Limb (tissue), 2 donors: ENCODE results near the gene PDCL3.

Experiments used
- DNase-seq, 2 donors: peaks; one replicate each; pipeline ENCODE4 v3.0.0-alpha.2; 2016; ENCODE audit errors: extremely low spot score in 2 of 2

The PDCL3 gene

DNA sequence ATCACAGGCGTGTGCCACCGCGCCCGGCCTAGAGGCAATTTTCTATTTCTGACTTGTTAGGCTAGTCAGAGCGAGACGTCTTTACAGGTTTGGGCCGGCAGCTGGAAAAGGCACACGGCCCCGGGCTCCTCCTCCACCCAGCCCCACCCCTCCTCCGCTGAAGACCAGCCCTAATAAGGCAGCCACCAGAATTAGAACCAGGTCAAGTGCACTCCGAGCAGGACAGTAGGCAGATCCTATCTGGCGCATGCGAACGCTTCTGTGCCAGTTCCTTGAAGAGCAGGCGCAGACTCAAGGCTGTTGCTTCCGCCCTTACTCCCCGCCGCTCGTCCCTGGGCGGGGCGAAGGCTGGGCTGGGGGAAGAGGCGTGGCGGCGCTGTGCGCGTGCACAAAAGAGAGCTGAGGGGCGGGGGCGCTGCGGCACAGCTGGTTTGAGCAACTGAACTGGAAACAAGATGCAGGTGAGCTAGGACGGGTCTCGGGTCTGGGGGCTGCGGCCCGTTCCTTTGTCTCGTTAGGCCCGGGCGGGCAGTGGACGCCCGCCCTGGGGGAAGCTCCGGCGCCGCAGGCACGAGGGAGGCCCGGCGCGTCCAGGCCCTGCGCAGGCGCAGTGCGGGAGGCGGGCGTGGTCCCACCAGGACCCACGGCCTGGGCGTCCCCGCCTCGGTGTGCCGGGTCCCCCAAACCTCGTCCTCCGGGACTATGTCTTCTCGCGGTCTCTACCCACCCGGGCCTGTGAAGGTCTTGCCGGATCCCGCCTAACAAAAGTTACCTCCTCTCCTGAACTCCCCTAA, at the start of gene PDCL3:
Gene PDCL3, plus strand, starts transcription at position 381 of the 794 bp plus-strand sequence. Its CDS starts 75 bp downstream, at position 456.
- DNase-seq = peak; percentile 96 to 97

DNA sequence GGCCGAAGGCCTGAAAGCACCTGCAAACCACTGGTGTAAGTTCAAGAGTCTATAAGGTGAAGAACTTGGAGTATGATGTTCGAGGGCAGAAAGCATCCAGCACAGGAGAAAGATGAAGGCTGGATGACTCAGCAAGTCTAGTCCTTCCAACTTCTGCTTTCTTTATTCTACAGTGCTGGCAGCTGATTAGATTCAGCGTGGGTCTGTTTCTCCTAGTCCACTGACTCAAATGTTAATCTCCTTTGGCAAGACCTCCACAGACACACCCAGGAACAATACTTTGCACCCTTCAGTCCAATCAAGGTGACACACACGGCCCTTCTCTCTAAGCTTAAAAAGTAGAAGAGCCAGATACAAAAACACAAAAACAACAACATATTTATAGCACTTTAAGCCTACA, 49.1 kb upstream of the PDCL3 start:
- DNase-seq = no peak

DNA sequence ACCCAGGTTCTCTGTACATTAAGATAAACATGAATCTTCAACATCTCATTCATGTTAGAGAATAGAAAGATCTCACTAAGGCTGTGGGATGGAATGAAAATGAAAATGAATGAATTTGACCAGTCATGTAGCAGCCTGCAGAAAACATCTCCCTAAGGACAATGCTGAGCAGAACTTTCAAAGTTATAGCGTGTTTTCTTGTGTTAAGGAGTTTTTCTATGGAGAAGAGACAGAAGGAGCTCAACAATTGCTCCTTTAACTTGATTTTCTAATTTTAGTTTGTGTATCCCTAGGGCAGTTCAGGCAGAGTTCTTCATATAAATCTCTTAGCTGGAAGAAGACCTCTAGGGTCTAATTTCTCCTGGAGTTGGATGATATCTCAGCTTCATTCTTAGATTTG, 45.2 kb upstream of the PDCL3 start:
- no peak for DNase-seq

DNA sequence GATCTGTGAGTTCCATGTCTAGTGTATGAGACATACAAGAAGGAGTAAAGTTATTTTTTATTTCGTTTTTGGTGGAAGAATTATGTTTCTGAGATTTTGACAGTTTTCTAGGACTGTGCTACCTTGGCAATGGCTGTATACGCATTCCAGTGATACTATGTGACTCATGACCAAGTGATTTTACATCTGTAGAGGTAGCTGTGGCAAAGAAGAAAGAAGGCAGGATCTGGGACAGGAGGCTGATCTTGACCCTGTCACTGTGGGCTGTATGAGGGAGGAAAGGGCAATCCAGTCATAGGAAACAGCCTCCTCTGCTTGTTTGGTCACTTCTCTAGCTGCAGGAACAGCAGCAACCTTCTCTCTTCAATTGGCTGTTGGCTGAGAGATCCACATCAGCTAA, 44.0 kb upstream of the PDCL3 start:
- DNase-seq = no peak

DNA sequence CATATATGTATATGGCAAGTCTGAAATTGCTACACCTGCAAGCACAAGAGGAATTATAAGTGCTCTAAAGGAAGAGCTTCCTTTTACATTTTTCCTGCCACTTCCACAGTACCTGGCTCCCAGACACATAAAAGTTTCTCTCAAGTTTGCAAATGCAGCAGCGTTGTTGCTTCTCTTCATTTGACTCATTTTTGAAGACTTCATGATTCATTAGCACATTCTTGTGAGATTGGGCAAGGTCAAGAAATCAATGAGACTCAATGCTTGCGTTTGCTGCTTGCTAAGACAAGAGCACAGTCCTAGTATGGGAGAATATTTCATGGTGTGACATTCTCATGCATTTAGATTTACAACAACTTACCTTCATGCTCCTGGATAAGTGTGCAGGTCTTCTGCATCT, 42.6 kb upstream of the PDCL3 start:
- DNase-seq = no peak

DNA sequence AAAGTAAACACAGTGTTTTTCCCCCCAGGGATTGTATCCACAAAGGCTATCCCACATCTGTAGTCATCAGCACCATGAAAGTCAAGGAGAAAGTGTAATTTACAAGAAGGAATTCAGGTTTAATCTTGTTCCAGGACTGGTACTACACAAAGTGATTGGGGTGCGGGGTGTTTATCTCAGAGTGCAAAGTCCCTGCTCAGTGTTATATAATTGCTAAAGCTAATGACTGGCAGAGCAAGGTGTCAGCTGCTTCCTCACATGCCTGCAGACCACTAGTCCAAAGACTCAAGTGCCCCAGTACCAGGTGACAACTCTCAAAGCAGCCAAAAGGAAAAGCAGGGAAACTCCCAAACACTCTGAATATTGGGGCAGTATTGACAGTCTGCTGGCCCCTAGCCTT, 40.4 kb upstream of the PDCL3 start:
- DNase-seq = no peak

DNA sequence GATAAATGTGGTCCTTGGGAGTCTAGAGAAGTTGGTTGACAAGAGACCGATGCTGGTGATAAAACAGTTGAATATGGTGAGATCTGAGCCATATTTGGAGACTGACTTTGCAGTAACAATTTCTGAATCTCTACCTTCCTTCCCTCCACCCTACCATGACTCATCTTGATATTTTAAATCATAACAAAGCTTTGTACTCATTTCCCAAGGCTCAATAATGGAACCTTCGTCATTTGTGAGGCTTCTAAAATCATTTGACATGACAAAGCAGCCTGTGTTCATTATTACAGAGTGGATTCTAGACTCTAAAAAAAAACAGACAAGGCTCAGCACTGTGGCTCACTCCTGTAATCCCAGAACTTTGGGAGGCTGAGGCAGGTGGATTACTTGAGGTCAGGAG, 38.5 kb upstream of the PDCL3 start:
- DNase-seq = no peak

DNA sequence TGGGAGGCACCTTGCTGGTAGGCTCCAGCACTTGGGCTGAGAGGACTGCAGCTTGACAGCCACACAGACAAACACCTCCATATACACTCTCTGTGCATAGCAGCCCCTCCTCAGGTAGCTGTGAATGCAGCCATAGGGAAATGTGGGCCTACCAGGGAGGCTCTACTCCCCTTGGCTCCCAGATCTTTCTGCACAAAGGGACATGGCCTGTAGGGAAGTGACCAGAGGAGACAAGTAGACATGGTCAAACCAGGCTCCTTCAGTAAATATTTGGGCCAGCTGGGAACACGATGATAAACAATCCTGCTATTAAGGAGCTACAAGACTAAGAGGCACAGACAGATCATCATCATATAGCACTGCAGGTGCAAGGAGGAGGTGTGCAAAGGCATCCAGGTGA, 35.9 kb upstream of the PDCL3 start:
- no peak for DNase-seq

DNA sequence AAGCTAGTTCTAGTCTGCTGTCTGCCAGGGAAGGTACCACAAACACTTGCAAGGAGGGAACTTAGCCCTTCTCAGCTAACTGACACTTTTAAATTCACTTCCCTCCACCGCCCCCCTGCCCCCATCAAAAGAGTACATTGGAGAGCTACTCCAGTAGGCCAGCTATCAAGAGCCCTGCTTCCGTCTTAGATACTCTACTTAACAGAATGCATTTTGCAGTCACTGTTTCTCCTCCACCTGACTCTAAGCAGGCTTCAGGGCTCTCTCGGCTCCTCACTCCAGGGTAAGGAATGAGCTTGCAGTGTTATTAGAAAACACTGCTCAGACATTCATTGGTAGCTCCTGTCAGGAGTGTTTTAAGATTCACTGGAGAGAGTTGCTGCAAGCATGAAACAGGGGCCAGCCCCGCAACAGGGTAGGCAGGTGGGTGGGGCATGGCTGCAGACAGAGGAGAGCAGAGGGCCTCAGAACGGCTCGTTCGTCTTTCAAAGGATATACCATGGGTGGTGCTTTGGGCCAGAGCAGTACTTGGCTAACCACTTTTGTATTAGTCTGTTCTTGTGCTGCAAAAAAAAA, 35.3 kb upstream of the PDCL3 start:
- no peak for DNase-seq

DNA sequence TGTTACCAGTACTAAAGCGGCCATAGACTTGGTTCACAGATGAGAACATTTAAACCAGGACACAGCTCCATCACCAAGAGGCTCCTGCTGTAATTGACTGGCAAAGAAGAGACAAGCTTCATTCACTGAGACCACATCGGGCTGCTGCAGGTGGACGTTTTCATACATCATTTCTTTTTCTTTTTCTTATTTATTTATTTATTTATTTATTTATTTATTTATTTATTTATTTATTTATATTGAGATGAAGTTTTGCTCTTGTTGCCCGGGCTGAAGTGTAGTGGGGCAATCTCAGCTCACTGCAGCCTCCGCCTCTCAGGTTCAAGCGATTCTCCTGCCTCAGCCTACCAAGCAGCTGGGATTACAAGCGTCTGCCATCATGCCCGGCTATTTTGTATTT, 33.6 kb upstream of the PDCL3 start:
- no peak for DNase-seq

DNA sequence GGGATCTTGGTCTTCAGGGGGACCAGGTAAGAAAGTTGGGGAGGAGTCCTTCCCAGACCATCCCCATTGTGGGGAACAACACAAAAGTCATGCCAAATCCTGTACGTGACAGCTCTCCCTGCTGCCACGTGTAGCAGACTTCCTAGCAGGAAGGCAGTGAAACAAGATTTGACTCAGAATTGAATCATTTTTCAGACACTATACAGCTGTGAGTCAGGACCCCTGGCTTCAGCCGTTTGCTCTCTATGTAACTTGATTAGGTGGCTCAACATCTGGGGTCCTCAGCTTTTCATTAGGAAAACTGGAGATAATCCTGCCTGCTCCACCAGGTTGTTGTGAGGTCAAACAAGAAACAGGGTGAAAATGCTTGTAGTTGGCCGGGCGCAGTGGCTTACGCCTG, 32.9 kb upstream of the PDCL3 start:
- no peak for DNase-seq

DNA sequence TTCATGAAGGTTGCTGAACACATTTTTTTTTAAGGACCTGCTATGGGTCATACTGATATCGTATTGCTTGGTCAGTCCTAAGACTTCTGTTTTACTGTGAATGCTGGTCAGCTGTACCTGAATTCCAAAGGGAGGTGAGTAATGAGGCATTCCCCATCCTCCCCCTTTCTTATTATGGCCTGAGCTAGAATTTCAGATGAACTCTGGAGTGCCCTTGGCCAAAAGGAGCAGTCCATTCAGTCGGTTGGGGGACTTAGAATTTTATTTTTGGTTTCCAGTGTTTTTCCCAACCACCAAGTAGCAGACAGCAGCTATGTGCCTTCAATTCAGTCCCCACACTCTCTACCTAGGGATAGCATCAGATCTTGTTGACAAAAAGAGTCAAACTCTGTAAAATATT, 26.9 kb upstream of the PDCL3 start:
- DNase-seq = no peak

DNA sequence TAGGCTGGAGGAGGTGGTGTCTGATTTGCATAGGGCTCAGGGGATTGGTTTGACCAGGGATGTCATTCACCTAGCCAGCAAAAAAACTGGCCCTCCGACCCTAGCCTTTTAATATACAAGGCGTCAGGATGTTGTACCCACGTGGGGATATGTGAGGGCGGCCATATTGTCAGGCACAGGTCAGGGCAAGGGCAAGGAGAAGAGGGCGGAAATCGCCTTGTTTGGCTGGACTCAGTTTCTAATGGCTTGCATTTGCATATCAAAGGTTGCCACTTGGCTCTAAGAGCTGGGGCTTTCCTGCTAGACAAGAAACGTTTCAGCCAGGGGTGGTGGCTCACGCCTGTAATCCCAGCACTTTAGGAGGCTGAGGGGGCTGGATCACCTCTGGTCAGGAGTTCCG, 24.9 kb upstream of the PDCL3 start:
- DNase-seq = no peak

DNA sequence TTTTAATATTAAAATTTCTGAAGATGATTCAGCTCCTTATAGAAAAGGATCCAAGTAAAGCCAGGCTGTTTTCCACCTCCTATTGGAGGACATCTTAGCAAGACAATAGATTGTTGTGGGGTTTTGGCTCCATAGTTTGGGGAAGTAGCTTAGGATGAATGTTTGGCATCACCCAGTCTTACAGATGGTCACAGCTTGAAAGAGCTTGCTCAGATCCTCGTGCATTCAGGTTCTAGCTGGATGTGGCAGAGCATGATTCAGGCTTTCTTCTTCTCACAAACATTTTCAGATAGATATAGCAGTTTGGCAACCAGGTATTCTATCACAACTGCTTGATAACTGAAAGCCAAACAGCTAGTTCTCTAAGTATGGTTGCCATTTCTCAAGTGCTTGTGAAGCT, 23.6 kb upstream of the PDCL3 start:
- no peak for DNase-seq

DNA sequence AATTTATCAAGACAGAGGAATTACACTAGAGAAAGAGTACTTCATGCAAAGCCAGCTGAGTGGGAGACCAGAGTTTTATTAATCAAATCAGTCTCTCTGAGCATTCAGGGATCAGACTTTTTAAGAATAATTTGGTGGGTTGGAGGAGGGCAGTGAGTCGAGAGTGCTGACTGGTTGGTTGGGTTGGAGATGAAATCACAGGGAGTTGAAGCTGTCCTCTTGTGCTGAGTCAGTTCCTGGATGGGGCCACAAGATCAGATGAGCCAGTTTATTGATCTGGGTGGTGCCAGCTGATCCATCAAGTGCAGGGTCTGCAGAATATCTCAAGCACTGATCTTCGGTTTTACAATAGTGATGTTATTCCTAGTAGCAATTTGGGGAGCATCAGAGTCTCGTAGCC, 21.4 kb upstream of the PDCL3 start:
- no peak for DNase-seq

DNA sequence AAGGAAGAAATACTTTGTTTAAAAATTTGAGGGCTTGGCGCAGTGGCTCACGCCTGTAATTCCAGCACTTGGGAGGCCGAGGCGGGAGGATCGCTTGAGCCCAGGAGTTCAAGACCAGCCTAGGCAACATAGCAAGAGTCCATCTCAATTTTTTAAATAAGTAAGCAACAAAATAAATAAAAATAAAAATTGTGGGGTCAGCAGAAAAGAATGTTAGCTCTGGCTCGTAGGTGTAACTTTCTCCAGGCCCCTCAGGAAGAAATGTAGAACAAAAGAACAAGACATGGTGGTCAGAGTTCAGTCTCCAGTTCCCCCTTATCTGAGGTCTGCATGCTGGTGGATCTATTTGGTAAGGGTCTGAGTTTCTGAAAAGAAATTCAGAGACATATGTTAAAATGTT, 20.4 kb upstream of the PDCL3 start:
- no peak for DNase-seq

DNA sequence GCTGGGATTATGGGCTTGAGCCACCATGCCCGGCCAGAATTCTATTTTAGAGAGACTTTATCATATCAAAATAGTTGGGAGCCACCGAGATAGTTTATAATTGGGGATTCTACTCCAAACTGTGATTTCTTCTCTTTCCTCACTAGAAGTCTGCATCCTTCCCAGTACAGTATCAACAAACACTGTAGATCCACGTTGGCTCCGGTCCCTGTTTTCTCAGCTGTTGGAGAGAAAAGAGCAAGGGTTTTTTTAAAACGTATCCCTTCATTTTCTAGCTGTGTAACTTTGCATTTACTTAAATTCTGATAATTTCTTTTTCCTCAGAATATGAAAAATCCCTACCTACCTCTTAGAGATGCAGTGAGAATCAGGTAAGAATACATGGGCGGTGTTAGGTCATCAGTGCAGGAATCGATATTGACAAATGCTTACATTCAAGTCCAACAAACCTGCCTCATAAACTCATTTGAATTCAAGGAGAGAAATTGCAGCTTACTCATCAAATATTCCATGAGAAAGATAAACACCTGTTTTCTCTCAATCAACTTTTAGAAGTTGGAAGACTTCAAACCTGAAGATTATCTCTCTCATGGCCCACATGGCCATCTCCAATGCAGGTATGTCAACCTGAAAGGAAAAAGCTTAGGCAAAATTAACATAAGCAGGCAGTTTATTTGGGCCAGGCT, 17.7 kb upstream of the PDCL3 start:
- no peak for DNase-seq

DNA sequence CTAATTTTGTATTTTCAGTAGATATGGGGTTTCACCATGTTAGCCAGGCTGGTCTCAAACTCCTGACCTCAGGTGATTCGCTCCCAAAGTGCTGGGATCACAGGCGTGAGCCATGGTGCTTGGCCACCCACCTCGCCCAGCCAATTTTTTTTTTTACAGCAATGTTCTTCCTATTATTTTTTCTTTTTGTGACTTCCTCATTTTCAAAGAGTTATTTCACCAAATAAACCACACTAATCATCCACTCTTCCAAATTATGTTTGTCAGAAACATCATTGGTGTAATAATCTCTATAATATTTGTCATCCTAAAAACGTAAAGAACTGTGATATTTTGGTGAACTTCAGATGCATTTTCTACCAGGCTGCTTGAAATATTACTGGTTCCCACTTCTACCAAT, 16.3 kb upstream of the PDCL3 start:
- no peak for DNase-seq

DNA sequence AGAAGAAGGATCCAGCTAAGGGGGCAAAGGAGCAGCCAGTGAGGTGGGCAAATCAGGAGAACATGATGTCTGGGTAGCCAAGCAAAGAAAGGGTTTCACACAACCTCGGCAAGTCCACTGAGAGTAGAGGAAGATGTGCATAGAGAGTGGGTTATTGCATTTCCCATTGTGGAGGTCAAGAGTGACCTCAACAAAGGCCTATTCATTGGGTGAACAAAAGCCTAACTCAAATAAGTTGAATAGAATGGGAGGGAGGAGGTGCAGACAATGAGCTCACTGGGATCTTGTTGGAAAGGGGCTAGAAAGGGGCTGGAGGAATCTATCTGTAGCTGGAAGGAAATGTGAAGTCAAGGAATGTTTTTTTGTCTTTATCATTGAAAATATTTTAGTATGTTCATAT, 14.0 kb upstream of the PDCL3 start:
- no peak for DNase-seq

DNA sequence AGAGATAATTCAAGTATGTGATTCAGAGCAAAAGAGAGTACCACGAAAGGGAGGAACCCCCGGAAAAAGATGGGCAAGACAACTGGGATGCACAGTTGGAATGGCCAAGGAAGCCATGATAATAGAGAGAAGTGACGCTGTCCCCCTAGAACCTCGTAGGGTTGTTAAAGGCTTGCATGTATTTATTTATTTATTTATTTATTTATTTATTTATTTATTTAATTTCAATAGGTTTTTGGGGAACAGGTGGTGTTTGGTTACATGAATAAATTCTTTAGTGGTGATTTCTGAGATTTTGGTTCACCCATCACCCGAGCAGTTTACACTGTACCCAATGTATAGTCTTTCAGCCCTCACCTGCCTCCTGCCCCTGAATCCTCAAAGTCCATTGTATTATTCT, 11.5 kb upstream of the PDCL3 start:
- DNase-seq = no peak

DNA sequence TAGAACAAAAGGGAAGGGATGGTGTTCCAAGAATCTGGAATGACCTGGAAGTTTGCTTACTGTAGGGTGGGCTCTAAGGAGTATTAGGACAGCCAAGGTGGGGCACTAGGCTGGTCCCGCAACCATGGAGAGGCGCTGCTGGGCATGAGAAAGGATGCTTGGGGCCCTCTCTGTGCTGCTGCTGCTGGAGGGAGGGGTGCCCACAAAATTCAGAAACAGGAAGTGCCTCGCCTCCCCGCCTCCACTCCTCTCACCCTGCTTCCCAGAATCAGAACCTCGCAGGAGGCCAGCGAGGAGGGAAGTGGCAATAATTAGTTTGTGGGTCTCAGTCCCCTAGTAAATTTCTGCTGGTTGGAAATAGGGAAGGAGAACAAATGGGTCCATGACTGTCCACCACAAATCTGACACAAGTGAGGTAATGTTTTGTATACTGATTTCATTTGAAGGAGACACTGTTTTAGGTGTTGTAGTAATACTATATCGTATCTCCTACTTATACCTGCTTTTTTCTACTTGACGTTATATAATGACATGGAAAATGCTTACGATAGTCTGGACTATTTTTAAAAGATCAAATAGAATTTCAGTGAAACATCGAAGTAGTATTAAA, 7.9 kb upstream of the PDCL3 start:
- DNase-seq = no peak

DNA sequence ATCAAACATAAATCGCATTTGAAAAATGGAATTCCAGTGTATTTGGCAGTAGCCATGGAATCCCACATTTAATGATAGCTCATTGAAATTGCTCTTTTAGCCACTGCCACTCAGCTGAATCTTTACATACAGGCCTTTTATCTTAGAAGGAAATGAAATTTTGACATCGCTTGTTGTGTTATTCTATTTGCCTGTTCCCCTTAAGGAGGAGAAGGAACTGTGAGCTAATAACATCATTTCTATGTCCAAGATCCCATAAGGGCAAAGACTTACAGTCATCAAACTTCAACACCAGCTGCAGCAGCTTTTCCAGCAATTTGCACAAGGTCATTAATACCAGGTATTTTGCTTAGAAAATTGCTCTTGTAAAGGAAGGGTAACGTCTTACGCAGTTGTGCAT, 6.0 kb upstream of the PDCL3 start:
- DNase-seq = no peak
